H1 (cell line): ENCODE results near the gene HIVEP3. TPM values are rescaled to one million over a fixed set of nuclear protein-coding genes. Genes with fewer than 3 reads are reported as not detected.

ENCODE experiments used
- BACH1 ChIP-seq: IDR thresholded peaks from 2 replicates; pipeline ENCODE4 v1.6.1; 2012; ENCODE audit warnings: low read length, improper control_type of control experiment
- CEBPB ChIP-seq: IDR thresholded peaks from 2 replicates; pipeline ENCODE4 v1.6.1; 2012; ENCODE audit warnings: low read depth, low read length
- CREB1 ChIP-seq: IDR thresholded peaks from 2 replicates; pipeline ENCODE4 v1.6.1; 2012; ENCODE audit warnings: inconsistent platforms
- MAFK ChIP-seq: IDR thresholded peaks from 2 replicates; pipeline ENCODE4 v1.6.1; 2012; ENCODE audit warnings: low read depth, mild to moderate bottlenecking, improper control_type of control experiment, low read length
- RNF2 ChIP-seq: fragments of 200-900, 300-1000 bp; sonication (generic); IDR thresholded peaks from 2 replicates; pipeline ENCODE4 v1.7.1; 2016; ENCODE audit warnings: borderline replicate concordance, low read depth, mild to moderate bottlenecking, antibody characterized with exemption, low read length; ENCODE audit not compliant: poor library complexity, severe bottlenecking; ENCODE audit errors: missing control alignments
- SIN3A ChIP-seq, 2 experiments: IDR thresholded peaks in 1 of 2; conservative IDR thresholded peaks in 1 of 2; 2 replicates each; pipeline ENCODE4 v1.6.1; 2011 to 2012; ENCODE audit warnings: low read length in 2 of 2, improper control_type of control experiment in 1 of 2, low read depth in 1 of 2, mild to moderate bottlenecking in 1 of 2
- polyA plus RNA-seq, 7 experiments: library from polyadenylated mRNA; depleted of rRNA in 3 of 7; stranded (reverse) in 5 of 7; unstranded in 2 of 7; fragments of >200 nt in 5 of 7; fragments of 200-250 nt in 2 of 7; gene quantifications; 1 replicate in 5 of 7; 2 replicates in 1 of 7; 4 replicates in 1 of 7; pipeline versions ENCODE4 v1.2.1 to v1.2.3, GENCODE V29; 2011 to 2013; ENCODE audit warnings: missing spikeins in 2 of 7, mixed read lengths in 2 of 7
- total RNA-seq: library from RNA; stranded (reverse); fragmentation: NEBNext Ultra II Directional; extraction: Animal tissue kit (Norgen Biotek cat#: 25700); gene quantifications from 2 replicates; pipeline ENCODE4 v1.2.1, GENCODE V29; 2021
- TF ChIP-seq, protein P1 (sequence below): IDR thresholded peaks from 2 replicates; pipeline ENCODE4 v1.6.1; 2011; ENCODE audit warnings: low read depth, mild to moderate bottlenecking, low read length; ENCODE audit not compliant: insufficient read depth
- TF ChIP-seq, protein P2 (sequence below): fragments of 300-600 bp; sonication (generic); IDR thresholded peaks from 2 replicates; pipeline ENCODE4 v1.7.1; 2012; ENCODE audit warnings: low read length, moderate library complexity, mild to moderate bottlenecking, inconsistent platforms; ENCODE audit not compliant: insufficient replicate concordance

HIVEP3 gene
- total and polyA plus RNA-seq, 2 of the 8 experiments (the other 6 are each of a cell fraction or from before 2014, with no cell fraction given), result 0.24 to 0.69 TPM

- TF ChIP-seq SIN3A (conservative IDR thresholded peaks at IDR 0.05 in 1 of 2, IDR thresholded peaks at IDR 0.05 in 1 of 2; ENCODE audit: low read depth in 1 of 2, low read length in 2 of 2), result no peak
- TF ChIP-seq, protein P1, sequence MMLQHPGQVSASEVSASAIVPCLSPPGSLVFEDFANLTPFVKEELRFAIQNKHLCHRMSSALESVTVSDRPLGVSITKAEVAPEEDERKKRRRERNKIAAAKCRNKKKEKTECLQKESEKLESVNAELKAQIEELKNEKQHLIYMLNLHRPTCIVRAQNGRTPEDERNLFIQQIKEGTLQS, result no peak
- TF ChIP-seq, protein P2, sequence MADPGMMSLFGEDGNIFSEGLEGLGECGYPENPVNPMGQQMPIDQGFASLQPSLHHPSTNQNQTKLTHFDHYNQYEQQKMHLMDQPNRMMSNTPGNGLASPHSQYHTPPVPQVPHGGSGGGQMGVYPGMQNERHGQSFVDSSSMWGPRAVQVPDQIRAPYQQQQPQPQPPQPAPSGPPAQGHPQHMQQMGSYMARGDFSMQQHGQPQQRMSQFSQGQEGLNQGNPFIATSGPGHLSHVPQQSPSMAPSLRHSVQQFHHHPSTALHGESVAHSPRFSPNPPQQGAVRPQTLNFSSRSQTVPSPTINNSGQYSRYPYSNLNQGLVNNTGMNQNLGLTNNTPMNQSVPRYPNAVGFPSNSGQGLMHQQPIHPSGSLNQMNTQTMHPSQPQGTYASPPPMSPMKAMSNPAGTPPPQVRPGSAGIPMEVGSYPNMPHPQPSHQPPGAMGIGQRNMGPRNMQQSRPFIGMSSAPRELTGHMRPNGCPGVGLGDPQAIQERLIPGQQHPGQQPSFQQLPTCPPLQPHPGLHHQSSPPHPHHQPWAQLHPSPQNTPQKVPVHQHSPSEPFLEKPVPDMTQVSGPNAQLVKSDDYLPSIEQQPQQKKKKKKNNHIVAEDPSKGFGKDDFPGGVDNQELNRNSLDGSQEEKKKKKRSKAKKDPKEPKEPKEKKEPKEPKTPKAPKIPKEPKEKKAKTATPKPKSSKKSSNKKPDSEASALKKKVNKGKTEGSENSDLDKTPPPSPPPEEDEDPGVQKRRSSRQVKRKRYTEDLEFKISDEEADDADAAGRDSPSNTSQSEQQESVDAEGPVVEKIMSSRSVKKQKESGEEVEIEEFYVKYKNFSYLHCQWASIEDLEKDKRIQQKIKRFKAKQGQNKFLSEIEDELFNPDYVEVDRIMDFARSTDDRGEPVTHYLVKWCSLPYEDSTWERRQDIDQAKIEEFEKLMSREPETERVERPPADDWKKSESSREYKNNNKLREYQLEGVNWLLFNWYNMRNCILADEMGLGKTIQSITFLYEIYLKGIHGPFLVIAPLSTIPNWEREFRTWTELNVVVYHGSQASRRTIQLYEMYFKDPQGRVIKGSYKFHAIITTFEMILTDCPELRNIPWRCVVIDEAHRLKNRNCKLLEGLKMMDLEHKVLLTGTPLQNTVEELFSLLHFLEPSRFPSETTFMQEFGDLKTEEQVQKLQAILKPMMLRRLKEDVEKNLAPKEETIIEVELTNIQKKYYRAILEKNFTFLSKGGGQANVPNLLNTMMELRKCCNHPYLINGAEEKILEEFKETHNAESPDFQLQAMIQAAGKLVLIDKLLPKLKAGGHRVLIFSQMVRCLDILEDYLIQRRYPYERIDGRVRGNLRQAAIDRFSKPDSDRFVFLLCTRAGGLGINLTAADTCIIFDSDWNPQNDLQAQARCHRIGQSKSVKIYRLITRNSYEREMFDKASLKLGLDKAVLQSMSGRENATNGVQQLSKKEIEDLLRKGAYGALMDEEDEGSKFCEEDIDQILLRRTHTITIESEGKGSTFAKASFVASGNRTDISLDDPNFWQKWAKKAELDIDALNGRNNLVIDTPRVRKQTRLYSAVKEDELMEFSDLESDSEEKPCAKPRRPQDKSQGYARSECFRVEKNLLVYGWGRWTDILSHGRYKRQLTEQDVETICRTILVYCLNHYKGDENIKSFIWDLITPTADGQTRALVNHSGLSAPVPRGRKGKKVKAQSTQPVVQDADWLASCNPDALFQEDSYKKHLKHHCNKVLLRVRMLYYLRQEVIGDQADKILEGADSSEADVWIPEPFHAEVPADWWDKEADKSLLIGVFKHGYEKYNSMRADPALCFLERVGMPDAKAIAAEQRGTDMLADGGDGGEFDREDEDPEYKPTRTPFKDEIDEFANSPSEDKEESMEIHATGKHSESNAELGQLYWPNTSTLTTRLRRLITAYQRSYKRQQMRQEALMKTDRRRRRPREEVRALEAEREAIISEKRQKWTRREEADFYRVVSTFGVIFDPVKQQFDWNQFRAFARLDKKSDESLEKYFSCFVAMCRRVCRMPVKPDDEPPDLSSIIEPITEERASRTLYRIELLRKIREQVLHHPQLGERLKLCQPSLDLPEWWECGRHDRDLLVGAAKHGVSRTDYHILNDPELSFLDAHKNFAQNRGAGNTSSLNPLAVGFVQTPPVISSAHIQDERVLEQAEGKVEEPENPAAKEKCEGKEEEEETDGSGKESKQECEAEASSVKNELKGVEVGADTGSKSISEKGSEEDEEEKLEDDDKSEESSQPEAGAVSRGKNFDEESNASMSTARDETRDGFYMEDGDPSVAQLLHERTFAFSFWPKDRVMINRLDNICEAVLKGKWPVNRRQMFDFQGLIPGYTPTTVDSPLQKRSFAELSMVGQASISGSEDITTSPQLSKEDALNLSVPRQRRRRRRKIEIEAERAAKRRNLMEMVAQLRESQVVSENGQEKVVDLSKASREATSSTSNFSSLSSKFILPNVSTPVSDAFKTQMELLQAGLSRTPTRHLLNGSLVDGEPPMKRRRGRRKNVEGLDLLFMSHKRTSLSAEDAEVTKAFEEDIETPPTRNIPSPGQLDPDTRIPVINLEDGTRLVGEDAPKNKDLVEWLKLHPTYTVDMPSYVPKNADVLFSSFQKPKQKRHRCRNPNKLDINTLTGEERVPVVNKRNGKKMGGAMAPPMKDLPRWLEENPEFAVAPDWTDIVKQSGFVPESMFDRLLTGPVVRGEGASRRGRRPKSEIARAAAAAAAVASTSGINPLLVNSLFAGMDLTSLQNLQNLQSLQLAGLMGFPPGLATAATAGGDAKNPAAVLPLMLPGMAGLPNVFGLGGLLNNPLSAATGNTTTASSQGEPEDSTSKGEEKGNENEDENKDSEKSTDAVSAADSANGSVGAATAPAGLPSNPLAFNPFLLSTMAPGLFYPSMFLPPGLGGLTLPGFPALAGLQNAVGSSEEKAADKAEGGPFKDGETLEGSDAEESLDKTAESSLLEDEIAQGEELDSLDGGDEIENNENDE, result no peak
- TF ChIP-seq RNF2, result no peak
- TF ChIP-seq BACH1, result no peak
- TF ChIP-seq MAFK, result no peak
- TF ChIP-seq CREB1, result no peak
- TF ChIP-seq CEBPB, result no peak
Measured at GRCh38 chr1:41519667-41520066, 399.1 kb downstream of the HIVEP3 start (continued).
